GM23338 (cell line): Measurements from ENCODE around the gene PPARD. TPM values are rescaled to one million over a fixed set of nuclear protein-coding genes. Genes with fewer than 3 reads are reported as not detected.

ENCODE experiments used
- CREB1 ChIP-seq: fragments of 250-450 bp; sonication (Bioruptor Pico); IDR thresholded peaks from 2 replicates; pipeline ENCODE4 v1.5.0; 2020; ENCODE audit warnings: low read depth, mild to moderate bottlenecking, moderate library complexity
- JUNB ChIP-seq: IDR thresholded peaks from one replicate; pipeline ENCODE4 v1.6.1; 2016; ENCODE audit warnings: antibody characterized with exemption; ENCODE audit not compliant: unreplicated experiment
- NANOG ChIP-seq: IDR thresholded peaks from 2 replicates; pipeline ENCODE4 v1.6.1; 2016; ENCODE audit warnings: antibody characterized with exemption, borderline replicate concordance
- ZNF114 ChIP-seq: fragments of 250-450 bp; sonication (Bioruptor Pico); IDR thresholded peaks from 2 replicates; pipeline ENCODE4 v1.5.0; 2020; ENCODE audit warnings: mild to moderate bottlenecking, moderate library complexity
- ZNF462 ChIP-seq: fragments of 250-450 bp; sonication (Bioruptor Pico); IDR thresholded peaks from 2 replicates; pipeline ENCODE4 v1.5.0; 2020; ENCODE audit warnings: mild to moderate bottlenecking, moderate library complexity
- polyA plus RNA-seq: library from polyadenylated mRNA; unstranded; fragments of >200 nt; fragmentation: Nextera tagmentation; extraction: Ambion mirVana; gene quantifications from 2 replicates; pipeline ENCODE4 v1.2.1, GENCODE V29; 2016
- total RNA-seq: library from RNA; depleted of rRNA; stranded (reverse); fragments of >200 nt; shearing (Covaris generic); gene quantifications from 2 replicates; pipeline ENCODE4 v1.2.3, GENCODE V29; 2014
- TF ChIP-seq, protein P1 (sequence below): IDR thresholded peaks from one replicate; pipeline ENCODE4 v1.6.1; 2018; ENCODE audit warnings: antibody characterized with exemption; ENCODE audit not compliant: unreplicated experiment

The PPARD gene
- total and polyA plus RNA-seq, 2 experiments from 2014 or later, result 5.1 to 9.7 TPM

- TF ChIP-seq ZNF462 (no peak), ZNF114 (CRISPR knock-in tag) (no peak), CREB1 (CRISPR knock-in tag) (no peak), JUNB (no peak), NANOG (no peak)
- TF ChIP-seq, protein P1, sequence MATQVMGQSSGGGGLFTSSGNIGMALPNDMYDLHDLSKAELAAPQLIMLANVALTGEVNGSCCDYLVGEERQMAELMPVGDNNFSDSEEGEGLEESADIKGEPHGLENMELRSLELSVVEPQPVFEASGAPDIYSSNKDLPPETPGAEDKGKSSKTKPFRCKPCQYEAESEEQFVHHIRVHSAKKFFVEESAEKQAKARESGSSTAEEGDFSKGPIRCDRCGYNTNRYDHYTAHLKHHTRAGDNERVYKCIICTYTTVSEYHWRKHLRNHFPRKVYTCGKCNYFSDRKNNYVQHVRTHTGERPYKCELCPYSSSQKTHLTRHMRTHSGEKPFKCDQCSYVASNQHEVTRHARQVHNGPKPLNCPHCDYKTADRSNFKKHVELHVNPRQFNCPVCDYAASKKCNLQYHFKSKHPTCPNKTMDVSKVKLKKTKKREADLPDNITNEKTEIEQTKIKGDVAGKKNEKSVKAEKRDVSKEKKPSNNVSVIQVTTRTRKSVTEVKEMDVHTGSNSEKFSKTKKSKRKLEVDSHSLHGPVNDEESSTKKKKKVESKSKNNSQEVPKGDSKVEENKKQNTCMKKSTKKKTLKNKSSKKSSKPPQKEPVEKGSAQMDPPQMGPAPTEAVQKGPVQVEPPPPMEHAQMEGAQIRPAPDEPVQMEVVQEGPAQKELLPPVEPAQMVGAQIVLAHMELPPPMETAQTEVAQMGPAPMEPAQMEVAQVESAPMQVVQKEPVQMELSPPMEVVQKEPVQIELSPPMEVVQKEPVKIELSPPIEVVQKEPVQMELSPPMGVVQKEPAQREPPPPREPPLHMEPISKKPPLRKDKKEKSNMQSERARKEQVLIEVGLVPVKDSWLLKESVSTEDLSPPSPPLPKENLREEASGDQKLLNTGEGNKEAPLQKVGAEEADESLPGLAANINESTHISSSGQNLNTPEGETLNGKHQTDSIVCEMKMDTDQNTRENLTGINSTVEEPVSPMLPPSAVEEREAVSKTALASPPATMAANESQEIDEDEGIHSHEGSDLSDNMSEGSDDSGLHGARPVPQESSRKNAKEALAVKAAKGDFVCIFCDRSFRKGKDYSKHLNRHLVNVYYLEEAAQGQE, result no peak
Observed at GRCh38 chr6:35465646-35466045, 123.3 kb downstream of the PPARD start (continued).
